Mesenteric fat pad (tissue), 1 donor: Measurements from ENCODE around the gene MXRA8. TPM values are rescaled to one million over a fixed set of nuclear protein-coding genes. Genes with fewer than 3 reads are reported as not detected.

ENCODE experiments used
- DNase-seq: peaks from one replicate; pipeline ENCODE4 v3.0.0-alpha.2; 2020; ENCODE audit warnings: low spot score
- microRNA-seq: library from miRNA; unstranded; fragments of <30 nt; microRNA quantifications from one replicate; pipeline ENCODE4 v1.2.0, GENCODE V29; 2020; ENCODE audit warnings: borderline number of aligned reads
- total RNA-seq: library from RNA; stranded (reverse); fragmentation: NEBNext Ultra II Directional; extraction: Animal tissue kit (Norgen Biotek cat#: 25700); gene quantifications from one replicate; pipeline ENCODE4 v1.2.1, GENCODE V29; 2021
- donor health status: DM: yes; HTN: yes; CAD: no.

MXRA8 gene
- total RNA-seq, 1 donor from 2014 or later, result 109 TPM

GRCh38 chr1:1309251-1310108, 48.9 kb downstream of the MXRA8 start:
- DNase-seq, result no peak

DNA sequence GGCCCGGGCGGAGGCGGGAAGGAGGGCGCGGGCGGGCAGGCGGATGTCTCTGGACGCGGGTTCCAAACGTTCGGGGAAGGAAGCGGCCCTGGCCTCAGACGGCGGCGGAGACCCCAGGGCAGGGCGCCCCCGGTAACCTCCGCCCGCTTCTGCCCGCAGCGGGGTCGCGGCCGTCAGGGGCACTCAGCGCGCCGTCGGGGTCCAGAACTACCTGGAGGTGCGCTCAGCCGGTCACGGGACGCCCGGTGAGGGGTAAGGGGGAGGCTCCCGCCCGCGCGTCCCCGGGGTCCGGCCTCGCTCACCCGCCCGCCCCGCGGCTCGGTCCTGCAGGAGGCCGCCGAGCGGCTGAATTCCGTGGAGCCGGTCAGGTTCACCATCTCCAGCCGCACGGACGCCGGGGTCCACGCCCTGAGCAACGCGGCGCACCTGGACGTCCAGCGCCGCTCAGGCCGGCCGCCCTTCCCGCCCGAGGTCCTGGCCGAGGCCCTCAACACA, 49.6 kb downstream of the MXRA8 start:
- DNase-seq, result no peak

GRCh38 chr1:1307923-1308755, 50.2 kb downstream of the MXRA8 start, which contains the start of the genes ACAP3 and PUSL1:
ACAP3 (minus strand) TSS chr1:1307930; CDS start chr1:1307815, 115 bp downstream.
PUSL1 (plus strand) TSS chr1:1308597; CDS start chr1:1308644, 47 bp downstream.
- DNase-seq, result peak; percentile 96

DNA sequence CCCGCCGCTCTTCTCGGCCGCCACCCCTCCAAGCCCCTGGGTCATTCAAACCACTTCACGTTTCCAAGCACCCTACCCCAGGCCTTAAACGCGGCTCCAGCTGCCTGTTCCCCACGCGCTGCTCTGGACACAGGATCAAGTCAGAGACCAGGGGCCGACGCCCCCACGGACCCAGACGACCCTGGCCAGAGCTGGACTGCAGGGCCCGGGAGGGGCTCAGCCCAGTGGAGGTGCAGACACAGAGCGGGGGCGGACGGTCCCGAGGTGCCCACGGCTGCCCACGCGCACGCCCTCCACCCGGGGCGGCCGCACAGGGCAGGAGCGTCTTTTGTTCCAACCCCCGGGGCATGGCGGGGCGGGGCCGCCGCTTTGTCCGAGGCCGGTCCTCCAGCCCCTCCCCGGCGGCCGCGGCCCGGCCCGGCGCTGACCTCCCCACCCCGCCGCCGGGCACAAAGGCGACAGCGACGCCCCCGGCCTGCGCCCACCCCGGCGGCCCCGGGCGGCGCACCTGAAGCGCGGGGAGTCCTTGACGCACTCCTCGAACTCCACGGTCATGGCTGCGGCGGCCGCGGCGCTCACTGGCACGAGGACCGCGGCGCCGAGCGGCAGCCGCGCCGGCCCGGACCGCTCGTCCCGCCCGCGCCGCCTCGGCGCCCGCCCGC, 51.0 kb downstream of the MXRA8 start:
- no peak for DNase-seq

DNA sequence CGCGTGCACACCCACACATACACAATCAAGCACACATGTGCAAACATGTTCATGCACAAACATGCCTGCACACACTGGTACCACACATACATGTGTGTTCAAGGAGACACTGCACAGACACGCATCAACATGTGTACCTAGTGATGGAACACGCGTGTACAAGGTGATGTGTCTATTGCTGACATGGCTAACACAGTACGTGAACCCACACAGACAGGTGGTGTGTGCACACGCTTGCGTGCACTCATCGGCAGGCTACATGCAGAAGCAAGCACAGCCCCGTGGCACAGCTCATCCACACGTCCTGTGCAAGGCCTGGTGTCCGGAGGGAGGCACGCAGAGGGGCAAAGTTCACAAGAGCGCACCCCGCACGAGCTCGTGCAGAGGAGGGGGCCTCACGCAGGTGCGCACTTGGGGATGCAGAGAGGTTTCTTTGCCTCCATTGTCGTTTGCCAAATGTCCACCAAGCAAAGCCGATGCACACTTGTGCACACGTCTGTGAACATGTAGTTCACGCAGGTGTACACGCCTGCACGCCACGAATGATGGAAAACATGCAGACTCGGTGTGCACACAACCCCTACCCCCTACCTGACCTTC, 51.6 kb downstream of the MXRA8 start:
- DNase-seq, result no peak

DNA sequence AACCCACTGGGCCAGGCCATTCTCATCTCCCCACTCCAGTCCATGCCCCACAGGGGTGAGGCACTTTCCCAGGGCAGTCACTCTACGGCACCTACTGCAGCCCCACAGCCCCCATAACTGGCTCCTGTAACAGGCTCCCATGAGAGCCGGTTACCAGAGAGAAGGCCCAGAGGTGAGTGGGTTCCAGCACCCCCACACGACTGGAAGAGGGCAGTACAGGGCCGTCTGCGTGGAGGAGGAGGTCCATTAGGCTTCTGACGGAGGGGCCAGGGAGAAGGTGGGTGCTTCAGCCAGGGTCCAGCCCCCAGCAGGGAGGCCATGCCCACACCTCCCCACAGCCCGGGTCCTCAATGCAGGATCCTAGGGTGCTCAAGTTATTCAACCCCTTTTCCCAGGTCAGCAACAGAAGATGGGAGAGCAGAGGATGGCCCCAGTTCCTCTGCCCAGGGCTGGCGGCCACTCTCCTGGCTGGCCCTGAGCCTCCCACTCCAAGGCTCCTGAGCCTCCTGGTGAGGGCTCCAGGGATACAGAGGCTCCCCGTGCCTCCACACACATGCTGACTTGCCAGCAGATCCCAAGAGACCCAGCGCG, 52.2 kb downstream of the MXRA8 start:
- no peak for DNase-seq

GRCh38 chr1:1305300-1306069, 52.9 kb downstream of the MXRA8 start:
- no peak for DNase-seq

DNA sequence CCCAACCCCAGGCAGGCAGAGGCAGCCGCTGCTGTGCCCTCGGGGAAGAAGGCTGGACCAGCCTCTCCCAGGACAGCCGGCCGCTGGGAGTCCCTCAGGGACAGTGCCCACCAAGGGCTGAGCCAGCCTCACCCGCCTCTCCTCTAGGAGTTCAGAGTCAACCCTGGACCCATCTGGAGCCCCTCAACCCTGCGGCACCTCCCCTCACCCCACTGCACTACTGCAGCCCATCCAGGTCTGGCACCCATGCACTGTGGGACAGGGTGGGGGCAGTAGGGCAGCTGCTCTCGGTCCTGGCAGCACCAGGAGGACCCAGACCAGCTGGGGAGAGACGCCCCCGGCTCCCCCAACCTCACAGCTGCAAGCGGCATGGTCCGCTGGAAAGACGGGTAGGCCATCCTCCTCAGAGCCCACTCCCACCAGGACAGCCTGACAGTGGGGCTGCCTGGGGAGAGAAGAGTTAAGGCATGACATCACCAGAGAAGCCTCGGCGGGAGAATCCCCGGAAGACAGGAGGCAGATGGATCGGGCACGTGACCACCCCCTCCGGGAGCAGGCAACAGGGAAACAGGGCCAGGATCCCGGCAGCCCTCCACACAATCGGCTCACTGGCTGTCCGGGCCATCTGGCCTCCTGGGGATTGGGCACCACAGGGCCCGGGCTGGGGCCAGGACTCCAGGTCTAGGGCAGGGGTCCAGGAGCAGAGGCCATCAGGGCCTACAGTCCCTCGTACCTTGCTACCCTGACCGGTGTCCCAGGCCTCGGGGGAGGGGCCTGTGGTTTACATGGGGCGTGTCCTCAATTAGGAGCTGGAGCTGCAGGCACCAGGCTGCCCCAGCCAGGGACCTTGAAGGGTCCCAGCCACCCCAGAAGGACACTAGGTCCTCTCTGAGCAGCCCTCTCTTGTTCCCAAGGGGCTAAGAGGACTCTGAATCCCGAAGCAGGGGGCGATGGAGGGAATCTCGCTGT, 53.7 kb downstream of the MXRA8 start:
- DNase-seq, result no peak

DNA sequence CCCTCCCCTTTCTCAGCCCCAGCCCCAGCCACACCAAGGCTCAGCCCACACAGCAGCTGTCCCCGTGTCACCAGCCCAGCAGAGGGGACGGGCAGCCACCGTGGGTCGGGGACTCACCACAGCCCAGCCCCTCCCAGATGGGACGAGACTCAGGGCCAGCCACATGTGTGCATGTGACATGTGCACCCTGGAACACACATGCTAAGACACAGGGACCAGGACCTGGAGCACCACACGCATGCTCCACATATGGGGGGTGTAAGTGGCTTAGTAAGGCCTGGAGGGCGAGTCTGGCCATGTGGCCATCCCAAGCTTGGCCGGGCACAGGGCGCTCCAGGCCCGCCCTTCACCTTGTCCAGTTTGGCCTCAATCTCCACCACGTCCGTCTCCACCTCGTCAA, 54.6 kb downstream of the MXRA8 start:
- DNase-seq, result no peak

- no peak for DNase-seq
Observed at GRCh38 chr1:1302951-1303509, 55.3 kb downstream of the MXRA8 start.

Small RNA genes within 50 kb of the gene (microRNA-seq; reads per million reads assigned to microRNA genes)
- gene MIR6727, result not detected
- not detected for gene MIR6808

Other genes with a start within 250 kb of the MXRA8 start
- 9.0 TPM for gene C1orf159, start 242.5 kb downstream of the MXRA8 start, total RNA-seq
- gene TTLL10, start 184.7 kb downstream of the MXRA8 start, total RNA-seq, result 1.4 TPM
- 0.80 TPM for gene TNFRSF18, start 152.0 kb downstream of the MXRA8 start, total RNA-seq
- 10.7 TPM for gene TNFRSF4, start 144.4 kb downstream of the MXRA8 start, total RNA-seq
- gene SDF4, start 126.6 kb downstream of the MXRA8 start, total RNA-seq, result 144 TPM
- 14.1 TPM for gene B3GALT6, start 126.3 kb downstream of the MXRA8 start, total RNA-seq
- gene C1QTNF12, start 111.8 kb downstream of the MXRA8 start, total RNA-seq, result 2.9 TPM
- 56.5 TPM for gene UBE2J2, start 84.7 kb downstream of the MXRA8 start, total RNA-seq
- gene SCNN1D, start 78.1 kb downstream of the MXRA8 start, total RNA-seq, result 2.1 TPM
- 36.6 TPM for gene ACAP3, start 50.6 kb downstream of the MXRA8 start, total RNA-seq
- 11.6 TPM for gene PUSL1, start 50.0 kb downstream of the MXRA8 start, total RNA-seq
- gene INTS11, start 33.9 kb downstream of the MXRA8 start, total RNA-seq, result 74.7 TPM
- 19.7 TPM for gene CPTP, start 33.8 kb downstream of the MXRA8 start, total RNA-seq
- 0.19 TPM for gene TAS1R3, start 27.3 kb downstream of the MXRA8 start, total RNA-seq
- gene DVL1, start 9.1 kb downstream of the MXRA8 start, total RNA-seq, result 52.1 TPM
- 120 TPM for gene AURKAIP1, start 16.7 kb upstream of the MXRA8 start, total RNA-seq
- 162 TPM for gene CCNL2, start 40.8 kb upstream of the MXRA8 start, total RNA-seq
- 122 TPM for gene MRPL20, start 48.7 kb upstream of the MXRA8 start, total RNA-seq
- 4.1 TPM for gene ANKRD65, start 62.7 kb upstream of the MXRA8 start, total RNA-seq
- 41.1 TPM for gene VWA1, start 77.1 kb upstream of the MXRA8 start, total RNA-seq
- 0.51 TPM for gene ATAD3C, start 91.1 kb upstream of the MXRA8 start, total RNA-seq
- gene ATAD3B, start 113.2 kb upstream of the MXRA8 start, total RNA-seq, result 12.6 TPM
- 26.2 TPM for gene ATAD3A, start 153.6 kb upstream of the MXRA8 start, total RNA-seq
- 1.4 TPM for gene TMEM240, start 182.1 kb upstream of the MXRA8 start, total RNA-seq
- gene SSU72, start 216.3 kb upstream of the MXRA8 start, total RNA-seq, result 144 TPM
- 2.9 TPM for gene FNDC10, start 241.6 kb upstream of the MXRA8 start, total RNA-seq